Jurkat, Clone E6-1 (cell line): ENCODE data around the gene MRPS24.

Experiments
- DNase-seq: peaks from one replicate; pipeline ENCODE4 v3.0.0-alpha.2; 2011; ENCODE audit warnings: low read depth, low spot score
- H3K4me3 ChIP-seq: 2 replicates; pipeline ENCODE4 v1.5.1; 2011; ENCODE audit warnings: mild to moderate bottlenecking, low read length, control low read depth, moderate library complexity

Gene MRPS24

DNA sequence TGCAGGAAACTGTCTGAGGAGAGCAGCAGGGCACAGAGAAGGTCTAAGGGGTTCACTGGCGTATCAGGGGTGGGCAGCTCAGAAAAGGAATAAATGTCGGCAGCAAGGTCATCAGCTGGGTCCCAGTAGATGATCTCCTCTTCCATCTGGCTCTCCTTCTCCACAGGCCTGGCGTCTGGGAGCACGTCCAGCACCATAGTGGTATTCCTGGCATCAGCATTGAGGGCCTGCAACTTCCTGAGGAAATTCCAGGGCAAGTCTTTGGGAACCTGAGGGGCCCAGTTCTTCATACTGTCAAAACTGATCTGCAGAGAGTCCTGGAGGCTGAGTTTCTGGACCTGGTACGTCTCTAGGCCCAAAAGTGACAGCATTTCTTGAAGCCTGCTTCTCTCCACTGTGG lies 9.6 kb upstream of the MRPS24 start:
- DNase-seq, result no peak
- H3K4me3 ChIP-seq, result no peak overlapping the region

DNA sequence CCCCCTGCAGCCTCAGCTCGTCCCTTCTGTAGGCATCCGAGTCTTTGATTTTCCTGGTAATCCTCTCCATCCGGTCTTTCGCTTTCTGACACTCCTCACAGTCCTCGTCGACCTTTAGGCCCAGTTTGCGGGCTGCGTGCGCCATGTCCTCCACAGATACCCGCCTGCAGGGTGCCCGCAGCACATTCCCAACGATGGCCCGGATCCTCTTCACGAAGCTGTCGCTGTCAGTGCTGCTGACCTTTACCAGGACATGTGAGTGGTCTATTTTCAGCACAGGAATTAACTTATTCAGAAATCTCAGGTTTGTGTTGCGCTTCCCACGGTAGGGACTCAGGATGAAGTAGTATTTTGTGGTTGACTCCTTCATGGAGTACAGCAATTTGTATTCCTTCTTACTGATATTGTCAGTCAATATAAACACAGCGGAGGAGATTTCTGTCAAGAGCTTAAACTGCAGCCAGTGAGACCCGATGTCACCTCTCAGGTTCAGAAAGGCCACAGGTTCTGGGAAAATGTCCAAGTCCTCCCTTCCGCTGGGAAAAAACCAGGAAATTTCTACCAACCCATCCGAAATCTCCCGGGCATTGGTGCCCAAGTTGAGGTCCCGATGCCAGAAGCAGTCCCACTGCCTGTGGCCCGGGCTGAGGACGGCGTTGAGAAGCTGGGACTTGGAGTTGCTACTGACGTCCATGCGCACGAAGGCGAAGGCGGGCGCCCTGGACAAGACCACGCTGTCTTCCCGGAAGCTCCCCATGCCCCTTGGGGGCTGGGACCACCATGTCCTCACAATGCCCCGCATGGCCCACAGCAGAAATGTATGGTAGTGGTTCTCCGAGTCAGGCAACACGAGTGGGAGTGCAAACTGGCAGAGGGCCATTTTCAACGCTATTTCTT lies 8.9 kb upstream of the MRPS24 start:
- DNase-seq, result no peak
- no peak overlapping the region for H3K4me3 ChIP-seq

DNA sequence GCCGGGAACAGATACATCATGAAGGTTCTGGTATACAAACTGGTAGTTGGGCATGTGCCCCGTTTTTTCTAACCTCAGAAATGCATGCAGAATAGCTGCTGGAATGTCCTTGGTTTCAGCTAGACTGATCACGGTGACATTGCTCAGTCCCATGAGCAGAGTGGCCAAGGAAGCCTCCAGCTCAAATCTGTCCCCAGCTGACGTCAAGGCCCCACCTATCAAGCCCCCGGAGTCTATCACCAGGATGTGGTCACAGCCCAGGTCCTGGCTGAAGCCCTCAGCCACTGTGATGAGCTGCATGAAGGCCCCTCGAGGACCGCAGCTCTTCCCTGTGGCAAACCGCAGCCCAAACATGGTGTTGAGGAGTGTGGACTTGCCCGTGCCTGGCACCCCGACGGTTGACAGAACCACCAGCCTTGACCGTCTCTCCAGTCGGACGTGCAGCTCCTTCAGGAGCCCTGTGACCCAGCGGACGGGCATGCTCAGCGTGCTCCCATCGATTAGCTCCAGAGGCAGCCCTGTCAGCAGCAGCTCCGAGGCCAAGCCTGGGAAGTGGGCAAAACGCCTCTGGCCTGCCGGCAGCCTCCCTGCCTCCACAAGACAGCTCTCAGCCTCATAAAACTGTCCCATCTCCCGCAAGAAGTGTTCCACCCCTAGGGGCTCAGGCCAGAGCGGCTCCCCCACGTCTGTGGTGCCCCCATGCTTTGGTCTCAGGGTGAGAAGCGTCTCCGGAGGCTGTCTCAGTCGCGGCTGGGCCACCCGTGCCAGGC lies 7.8 kb upstream of the MRPS24 start:
- H3K4me3 ChIP-seq, result no peak overlapping the region
- DNase-seq, result no peak

DNA sequence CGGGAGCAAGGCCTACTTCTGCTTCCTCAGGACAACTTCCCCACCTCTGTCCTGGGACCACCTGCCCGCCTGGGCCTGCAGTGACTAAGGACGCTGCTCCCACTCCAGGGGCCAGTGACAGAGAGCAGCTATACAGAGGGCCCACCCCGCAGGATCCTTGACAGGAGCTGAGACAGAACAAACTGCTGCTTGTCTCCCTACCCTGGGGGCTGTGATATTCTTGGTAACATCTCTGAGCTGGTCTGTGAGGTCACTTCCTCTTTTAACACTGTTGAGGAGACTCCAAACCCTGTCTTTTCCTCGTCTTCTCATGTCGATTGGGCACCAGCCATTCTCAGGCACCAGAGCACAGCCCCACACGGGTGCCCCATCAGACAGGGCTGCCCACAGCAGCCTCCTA lies 6.9 kb upstream of the MRPS24 start:
- no peak overlapping the region for H3K4me3 ChIP-seq
- DNase-seq, result no peak

DNA sequence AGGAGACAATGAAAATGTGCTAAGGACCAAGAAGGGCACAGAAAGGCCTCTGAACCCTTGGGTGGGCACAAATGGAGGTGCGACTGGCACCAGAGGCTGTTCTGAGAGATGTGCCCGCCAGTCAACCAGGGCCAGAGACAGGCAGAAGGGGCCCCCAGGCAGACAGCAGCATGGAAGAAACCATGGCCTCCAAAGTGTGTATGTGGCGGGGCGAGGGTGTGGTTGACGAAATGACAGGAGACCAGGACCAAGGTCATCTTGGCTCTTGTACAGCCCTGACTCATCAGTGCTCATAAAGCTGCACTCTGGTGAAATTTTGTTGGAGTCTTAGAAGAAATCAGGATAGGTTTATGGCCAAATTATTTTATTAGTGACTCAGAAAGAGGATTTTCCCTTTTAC lies 4.0 kb upstream of the MRPS24 start:
- DNase-seq, result no peak
- no peak overlapping the region for H3K4me3 ChIP-seq

DNA sequence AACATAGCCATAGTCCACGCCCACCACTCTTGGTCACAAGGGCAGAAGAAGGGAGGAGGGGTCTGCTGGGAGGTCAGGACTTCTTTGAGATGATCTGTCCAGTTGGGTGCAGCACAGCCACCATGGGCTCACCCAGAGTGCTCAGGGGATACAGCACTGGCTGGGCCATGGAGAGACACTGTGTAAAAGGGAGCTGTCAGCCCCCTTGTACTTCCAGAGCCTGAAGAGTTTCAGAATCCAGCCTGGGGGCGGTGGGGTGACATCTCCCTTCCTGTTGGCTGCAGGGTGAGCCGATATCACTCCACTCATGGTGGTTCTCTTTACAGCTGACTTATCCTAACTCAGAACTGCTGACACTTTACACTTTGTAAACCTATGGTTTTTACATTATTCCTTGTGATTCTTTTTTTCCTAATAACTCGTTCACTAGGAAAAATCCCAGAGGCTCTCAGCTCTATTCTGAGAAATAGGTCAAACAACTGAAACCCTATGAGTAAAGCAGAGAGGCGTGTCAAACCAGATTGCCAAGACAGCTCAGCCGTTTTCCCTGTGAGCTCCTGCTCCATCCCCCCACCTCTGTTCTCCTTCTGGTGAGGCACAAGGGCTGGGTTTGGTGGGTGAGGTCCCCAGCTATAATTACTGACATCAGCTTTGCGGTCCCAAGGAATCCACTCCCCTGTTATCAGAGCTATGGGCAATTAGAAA lies 3.2 kb upstream of the MRPS24 start:
- no peak for DNase-seq
- no peak overlapping the region for H3K4me3 ChIP-seq

DNA sequence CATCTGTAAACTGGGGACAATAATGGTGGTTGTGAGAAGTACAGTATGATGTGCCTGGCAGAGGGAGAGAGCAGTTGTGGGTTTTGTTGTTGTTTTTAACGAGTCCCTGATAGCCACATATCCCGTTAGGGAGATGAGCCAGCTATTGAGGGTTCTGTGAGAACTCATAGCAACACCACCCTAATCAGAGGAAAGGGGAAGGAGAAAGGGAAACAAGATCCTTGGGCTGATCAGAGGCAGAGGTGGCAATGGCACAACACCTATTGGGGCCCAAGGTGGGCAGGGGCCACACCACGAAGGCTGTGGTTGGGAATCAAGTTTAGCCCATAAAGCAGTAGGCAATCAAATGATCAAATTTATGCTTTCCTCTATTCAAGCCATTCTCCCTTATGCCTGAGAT lies 1.7 kb upstream of the MRPS24 start:
- H3K4me3 ChIP-seq, result no peak overlapping the region
- DNase-seq, result no peak

DNA sequence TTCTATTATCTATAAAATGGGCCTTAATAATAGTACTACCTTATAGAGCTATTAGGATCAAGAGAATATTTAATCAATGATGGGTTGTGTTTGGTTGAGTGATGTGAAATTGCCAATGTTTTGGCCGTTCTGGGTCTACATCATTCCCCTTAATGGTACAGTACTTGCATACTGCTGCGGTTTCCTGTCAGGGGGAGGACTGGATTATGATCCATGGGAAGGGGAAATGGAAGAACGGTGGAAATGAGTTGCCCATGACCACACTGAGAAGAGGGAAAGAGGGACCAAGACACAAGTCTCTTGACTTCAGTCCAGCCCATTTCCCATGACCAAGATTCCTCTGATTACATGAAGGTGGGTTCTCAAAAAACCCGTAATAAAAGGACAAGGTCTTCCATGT lies 999 bp upstream of the MRPS24 start:
- H3K4me3 ChIP-seq, result no peak overlapping the region
- no peak for DNase-seq

DNA sequence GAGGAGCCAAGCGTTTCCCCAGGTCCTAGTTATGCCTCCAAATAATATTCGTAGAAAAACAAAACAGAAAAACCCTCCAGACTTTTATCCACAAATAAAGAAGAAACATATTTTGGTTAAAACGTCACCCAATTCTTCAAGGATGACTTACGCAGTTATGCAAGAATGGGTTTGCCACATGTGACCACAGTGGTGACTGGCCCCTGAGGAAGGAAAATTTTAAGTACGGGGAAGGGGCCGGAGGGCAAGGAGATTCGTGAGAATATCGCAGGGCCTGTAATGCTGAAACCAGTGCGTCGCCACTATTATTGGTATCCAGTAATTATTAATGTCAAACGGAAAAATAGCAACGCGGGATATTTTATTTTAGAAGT lies 537 bp upstream of the MRPS24 start:
- peak overlapping the region; percentile 78 for H3K4me3 ChIP-seq
- DNase-seq, result no peak

DNA sequence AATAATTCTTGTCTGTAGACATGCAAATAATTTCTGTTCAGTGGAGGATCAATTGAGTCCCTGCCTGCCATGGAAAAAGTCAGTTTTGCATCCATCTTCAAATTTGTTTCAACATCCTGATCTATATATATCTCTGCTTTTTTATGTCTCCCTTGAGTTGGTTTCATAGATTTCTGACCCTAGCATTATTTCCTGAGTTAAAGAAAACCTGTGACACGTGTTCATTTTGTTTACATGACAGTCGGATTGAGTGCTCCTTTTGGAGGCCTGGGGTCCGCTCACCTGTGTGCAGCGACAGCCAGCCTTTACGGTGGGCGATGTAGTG lies 674 bp downstream of the MRPS24 start:
- peak overlapping the region; percentile 78 for H3K4me3 ChIP-seq
- DNase-seq, result no peak

DNA sequence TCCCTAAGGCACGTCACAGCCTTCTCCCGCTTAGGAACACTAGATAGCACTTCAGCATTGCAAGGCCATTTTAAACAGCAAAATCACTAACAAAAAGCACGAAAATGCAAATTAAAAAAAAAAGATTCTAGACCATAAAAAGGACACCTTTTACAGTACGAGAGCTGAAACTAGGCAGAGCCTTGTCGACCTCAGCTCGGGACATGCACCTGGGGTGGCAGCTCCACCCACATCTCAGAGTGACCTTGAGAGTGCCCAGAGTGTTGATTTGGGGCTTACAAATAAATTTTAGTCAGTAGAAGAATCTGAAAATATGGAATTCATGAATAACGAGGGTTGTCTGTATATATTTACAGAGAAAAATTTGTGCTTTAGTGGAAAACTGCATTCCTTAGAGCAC lies 1.1 kb downstream of the MRPS24 start:
- DNase-seq, result no peak
- peak overlapping the region; percentile 78 for H3K4me3 ChIP-seq

DNA sequence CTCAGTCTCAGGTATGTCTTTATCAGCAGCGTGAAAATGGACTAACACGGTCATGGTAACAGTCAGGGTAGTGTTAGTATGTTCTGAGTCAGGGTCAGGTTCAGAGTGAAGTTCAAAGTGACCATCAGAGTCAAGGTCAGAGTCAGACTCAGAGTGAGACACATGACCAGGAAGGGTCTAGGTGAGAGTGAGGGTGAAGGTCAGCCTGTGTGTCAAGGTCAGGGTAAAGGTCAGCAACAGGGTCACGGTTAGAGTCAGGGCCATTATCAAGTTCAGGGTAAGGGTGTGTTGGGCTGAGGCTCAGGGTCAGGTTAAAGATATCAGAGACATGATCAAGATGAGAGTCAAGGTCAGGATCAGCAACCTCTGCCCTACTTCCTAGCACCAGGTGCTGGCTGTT lies 4.0 kb downstream of the MRPS24 start:
- no peak for DNase-seq
- H3K4me3 ChIP-seq, result no peak overlapping the region

DNA sequence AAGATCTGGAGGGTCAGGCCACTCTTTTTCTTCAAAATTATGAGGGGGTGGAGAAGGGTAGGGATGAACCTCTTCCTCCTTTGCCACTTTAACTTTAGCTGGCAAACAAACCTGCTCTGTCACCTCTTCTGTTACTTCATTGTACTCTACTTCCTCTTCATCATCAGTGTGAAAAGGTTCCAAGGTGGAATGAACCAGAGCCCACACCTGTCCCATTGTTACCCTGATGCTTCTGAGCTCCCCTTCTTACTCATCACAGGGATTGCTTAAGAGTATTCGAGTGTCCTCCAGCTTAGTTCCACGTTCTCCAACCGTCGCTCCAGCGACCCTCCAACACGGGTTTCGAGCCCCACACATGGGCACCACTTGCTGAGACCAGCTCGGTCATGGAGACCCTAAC lies 5.2 kb downstream of the MRPS24 start:
- no peak for DNase-seq
- no peak overlapping the region for H3K4me3 ChIP-seq

DNA sequence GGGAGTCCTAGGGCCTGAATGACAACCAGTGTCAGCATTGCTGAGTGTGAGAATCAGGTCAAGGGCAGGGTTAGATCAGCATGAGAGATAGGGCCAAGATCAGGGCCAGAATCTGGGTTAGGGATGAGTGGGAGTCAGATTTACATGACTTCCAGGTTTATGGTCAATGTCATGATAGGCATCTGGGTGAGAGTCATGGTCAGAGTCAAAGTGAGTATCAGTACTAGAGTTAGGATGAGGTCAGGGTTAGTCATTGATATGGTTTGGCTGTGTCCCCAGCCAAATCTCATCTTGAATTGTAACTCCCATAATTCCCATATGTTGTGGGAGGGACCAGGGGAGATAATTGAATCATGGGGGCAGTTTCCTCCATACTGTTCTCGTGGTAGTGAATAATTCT lies 12.3 kb downstream of the MRPS24 start:
- H3K4me3 ChIP-seq, result no peak overlapping the region
- DNase-seq, result no peak

DNA sequence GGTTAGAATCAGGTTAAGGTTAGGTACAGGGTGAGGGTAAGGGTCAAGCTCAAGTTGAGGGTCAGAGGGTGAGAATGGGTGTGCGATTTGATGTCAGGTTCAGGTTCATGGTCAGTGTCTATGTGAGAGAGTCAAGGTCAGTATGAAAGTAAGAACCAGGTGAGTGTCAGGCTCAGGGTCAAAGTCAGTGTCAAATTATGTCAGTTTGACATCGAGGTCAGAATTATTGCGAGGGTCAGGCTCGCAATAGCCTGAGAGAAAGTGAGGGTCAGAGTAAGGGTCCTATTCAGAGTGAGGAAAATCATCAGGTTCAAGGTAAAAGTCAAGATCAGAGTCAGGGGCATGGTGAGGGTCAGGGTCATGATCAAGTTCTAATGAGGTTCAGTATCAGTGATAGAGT lies 13.0 kb downstream of the MRPS24 start:
- no peak overlapping the region for H3K4me3 ChIP-seq
- no peak for DNase-seq

DNA sequence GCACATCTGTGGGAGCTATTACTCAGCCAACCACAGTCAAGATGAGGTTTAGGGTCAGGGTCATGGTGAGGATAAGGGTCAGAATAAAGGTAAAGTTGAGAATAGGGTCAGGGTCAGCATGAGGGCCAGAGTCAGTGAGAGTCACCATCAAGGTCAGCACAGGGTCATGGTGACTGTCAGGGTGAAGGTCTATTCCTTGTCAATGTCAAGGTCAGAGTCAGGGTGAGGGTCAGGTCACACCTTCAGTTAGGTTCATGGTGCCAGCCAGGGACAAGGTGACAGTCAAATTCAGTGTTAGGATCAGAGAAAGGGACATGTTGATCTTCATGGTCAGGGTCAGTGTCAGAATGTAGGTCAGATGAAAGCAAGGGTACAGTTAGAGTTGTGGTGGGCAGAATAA lies 14.1 kb downstream of the MRPS24 start:
- DNase-seq, result no peak
- no peak overlapping the region for H3K4me3 ChIP-seq

DNA sequence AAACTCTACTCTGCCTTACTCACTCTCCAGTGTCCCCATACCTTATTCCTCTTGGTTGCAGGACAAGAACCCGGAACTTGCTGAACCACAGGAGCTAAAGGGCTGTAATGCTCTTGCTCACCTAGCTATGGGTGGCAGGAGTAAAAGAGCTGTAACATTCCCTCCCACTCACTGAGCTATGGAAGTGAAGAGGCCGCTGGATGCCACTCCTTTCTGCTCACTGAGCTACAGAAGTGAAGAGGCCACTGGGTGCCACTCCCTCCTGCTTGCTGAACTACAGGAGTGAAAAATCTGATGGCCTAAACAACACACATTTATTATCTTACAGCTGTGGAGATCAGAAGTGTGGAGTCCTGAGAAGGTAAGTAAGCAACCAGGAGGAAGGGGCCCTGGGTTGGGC lies 17.5 kb downstream of the MRPS24 start:
- no peak overlapping the region for H3K4me3 ChIP-seq
- DNase-seq, result no peak

DNA sequence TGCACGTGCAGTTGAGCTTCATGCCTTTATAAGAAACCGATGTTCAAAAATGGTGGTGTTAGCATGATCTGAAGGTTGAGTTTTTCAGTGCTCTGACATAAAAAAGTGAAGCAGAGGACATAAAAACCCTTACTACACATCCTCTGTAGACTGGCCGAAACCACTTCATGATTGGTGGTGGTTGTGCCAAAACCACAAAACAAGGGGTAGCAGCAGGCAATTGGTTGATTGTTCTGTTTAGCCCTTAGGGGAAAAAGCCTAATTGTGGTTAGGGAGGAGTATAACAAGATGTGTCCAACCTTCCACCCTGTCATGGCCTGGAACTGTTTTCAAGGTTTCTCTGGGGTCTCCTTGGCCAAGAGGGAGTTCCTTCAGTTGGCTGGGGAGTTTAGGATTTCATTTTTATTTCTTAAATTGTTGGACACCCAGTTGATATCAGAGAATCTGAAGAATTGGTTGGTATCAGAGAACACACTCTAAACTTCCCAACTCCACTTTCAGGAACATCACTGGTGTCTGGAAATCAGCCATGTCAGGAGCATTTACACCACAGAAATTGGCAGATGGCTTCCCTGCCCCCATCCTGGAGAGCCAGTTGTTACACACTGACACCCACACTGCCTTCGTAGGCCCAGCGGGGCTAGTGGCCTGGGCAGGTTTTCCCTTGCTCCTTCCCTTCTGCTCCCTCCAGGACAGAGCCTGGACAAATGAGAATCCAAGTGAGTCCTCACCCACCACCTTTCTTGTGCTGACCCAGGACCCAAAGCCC lies 18.8 kb downstream of the MRPS24 start:
- no peak for DNase-seq
- no peak overlapping the region for H3K4me3 ChIP-seq

DNA sequence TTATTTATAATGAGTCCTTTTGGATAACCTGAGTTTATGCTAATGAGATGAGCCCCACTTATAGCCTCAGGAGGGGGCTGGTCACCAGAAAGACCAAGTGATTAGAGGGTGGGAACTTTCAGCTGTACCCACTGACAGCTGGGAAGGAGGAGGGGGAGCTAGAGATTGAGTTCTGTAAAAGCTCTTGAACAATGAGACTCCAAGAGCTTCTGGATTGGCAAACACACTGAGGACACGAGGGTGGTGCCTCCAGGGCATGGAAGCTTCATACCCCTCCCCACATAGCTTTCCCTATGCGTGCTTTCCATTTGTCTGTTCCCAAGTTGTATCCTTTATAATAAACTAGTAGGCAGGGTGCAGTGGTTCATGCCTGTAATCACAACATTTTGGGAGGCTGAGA lies 20.3 kb downstream of the MRPS24 start:
- DNase-seq, result no peak
- H3K4me3 ChIP-seq, result no peak overlapping the region

DNA sequence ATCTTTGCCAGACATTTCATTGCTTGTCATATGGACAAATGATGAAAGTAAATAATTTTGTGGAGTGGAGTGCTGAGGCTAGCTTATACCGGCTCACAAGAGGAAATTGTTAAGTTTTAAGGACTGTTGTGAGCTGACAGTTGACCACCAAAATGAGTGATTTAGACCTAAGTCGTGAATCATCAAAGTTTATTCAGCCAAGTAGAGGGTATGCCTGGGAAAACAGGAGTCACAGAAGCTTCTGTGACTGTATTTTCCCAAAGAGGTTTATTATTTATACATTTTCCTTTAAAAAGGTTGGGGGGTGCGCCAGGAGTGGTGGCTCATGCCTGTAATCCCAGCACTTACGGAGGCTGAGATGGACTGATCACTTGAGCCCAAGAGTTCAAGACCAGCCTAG lies 21.8 kb downstream of the MRPS24 start:
- no peak overlapping the region for H3K4me3 ChIP-seq
- DNase-seq, result no peak
